ENCODE measurements around the gene NOX3.

DNA sequence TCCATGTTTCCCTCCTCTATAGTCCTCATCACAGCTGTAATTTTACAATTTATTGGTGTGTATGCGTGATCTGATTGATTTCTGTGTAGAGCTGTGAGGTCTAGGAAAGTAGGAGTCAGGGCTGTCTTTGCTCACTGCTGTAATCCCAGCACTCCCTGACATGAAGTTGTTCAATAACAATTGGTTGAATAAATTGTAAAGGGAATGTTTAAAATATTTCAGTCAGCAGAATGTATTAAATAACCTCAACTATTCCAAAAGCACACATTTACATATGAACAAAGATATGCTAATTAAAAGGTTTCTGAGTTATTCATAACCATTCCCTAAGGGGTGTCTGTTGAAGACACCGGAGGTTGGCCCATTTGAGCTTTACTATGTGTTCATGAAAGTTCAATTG, 31.5 kb downstream of the NOX3 start:
- TF ChIP-seq BACH2 (CRISPR knock-in tag; IDR thresholded peaks at IDR 0.05; ENCODE audit: borderline replicate concordance) (no peak), ZFP3 (CRISPR knock-in tag; IDR thresholded peaks at IDR 0.05) (no peak), RARB (CRISPR knock-in tag; IDR thresholded peaks at IDR 0.05) (no peak), CSDC2 (CRISPR knock-in tag; IDR thresholded peaks at IDR 0.05) (no peak), ARNTL (CRISPR knock-in tag; IDR thresholded peaks at IDR 0.05; ENCODE audit: borderline replicate concordance, low read depth) (no peak), ESRRG (CRISPR knock-in tag; IDR thresholded peaks at IDR 0.05) (no peak), ZFP30 (CRISPR knock-in tag; IDR thresholded peaks at IDR 0.05) (no peak), ZC3H10 (CRISPR knock-in tag; IDR thresholded peaks at IDR 0.05) (no peak), GLIS3 (CRISPR knock-in tag; IDR thresholded peaks at IDR 0.05) (no peak), ZNF565 (CRISPR knock-in tag; conservative IDR thresholded peaks at IDR 0.05; ENCODE audit: low read depth) (no peak)
- TF ChIP-seq, protein P1, sequence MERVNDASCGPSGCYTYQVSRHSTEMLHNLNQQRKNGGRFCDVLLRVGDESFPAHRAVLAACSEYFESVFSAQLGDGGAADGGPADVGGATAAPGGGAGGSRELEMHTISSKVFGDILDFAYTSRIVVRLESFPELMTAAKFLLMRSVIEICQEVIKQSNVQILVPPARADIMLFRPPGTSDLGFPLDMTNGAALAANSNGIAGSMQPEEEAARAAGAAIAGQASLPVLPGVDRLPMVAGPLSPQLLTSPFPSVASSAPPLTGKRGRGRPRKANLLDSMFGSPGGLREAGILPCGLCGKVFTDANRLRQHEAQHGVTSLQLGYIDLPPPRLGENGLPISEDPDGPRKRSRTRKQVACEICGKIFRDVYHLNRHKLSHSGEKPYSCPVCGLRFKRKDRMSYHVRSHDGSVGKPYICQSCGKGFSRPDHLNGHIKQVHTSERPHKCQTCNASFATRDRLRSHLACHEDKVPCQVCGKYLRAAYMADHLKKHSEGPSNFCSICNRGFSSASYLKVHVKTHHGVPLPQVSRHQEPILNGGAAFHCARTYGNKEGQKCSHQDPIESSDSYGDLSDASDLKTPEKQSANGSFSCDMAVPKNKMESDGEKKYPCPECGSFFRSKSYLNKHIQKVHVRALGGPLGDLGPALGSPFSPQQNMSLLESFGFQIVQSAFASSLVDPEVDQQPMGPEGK (CRISPR knock-in tag; IDR thresholded peaks at IDR 0.05; ENCODE audit: borderline replicate concordance) = no peak

Data from SK-N-SH treated with all-trans-retinoic acid at 6 μM for 48 hours (cell line).